Transverse colon (tissue), 4 donors: Measurements from ENCODE around the gene MAST4. TPM values are rescaled to one million over a fixed set of nuclear protein-coding genes. Genes with fewer than 3 reads are reported as not detected.

Experiments
- DNase-seq: peaks from one replicate; pipeline ENCODE4 v3.0.0-alpha.2; 2019
- H3K27ac ChIP-seq, 4 donors: fragments of 200-600 bp; sonication (generic); 2 replicates each; pipeline ENCODE4 v1.5.1; 2016 to 2018; ENCODE audit warnings: inconsistent platforms in 4 of 4
- H3K27me3 ChIP-seq: fragments of 200-600 bp; sonication (generic); 2 replicates; pipeline ENCODE4 v1.5.1; 2017; ENCODE audit warnings: inconsistent platforms
- H3K36me3 ChIP-seq, 4 donors: fragments of 200-600 bp; sonication (generic); 2 replicates each; pipeline ENCODE4 v1.5.1; 2017 to 2019; ENCODE audit warnings: inconsistent platforms in 4 of 4
- H3K4me1 ChIP-seq, 4 donors: fragments of 200-600 bp; sonication (generic); 2 replicates each; pipeline ENCODE4 v1.5.1; 2017 to 2020; ENCODE audit warnings: inconsistent platforms in 4 of 4
- H3K4me3 ChIP-seq, 4 donors: fragments of 200-600 bp; sonication (generic); 1 replicate in 1 of 4; 2 replicates in 3 of 4; pipeline versions ENCODE4 v1.5.1 to v1.6.1; 2017 to 2019; ENCODE audit warnings: inconsistent platforms in 4 of 4
- H3K9me3 ChIP-seq, 2 donors: fragments of 200-600 bp; sonication (generic); 2 replicates each; pipeline ENCODE4 v1.5.1; 2017 to 2019; ENCODE audit warnings: inconsistent platforms in 2 of 2
- EP300 ChIP-seq: sonication (generic); formaldehyde crosslinking; IDR thresholded peaks from one replicate; pipeline ENCODE4 v1.6.1; 2017; ENCODE audit warnings: antibody characterized with exemption, low read depth
- POLR2A ChIP-seq: fragments of 450-650 bp; IDR thresholded peaks from one replicate; pipeline ENCODE4 v1.6.1; 2016; ENCODE audit warnings: antibody characterized with exemption, mild to moderate bottlenecking, moderate library complexity
- POLR2AphosphoS5 ChIP-seq, 3 donors: sonication (generic); formaldehyde crosslinking; IDR thresholded peaks; one replicate each; pipeline ENCODE4 v1.6.1; 2016; ENCODE audit warnings: antibody characterized with exemption in 3 of 3
- WGBS, 2 donors: methylation state at CpG; one replicate each; pipeline ENCODE4 v1.1.5; 2018; ENCODE audit warnings: low coverage in 1 of 2; 5-methylcytosine and 5-hydroxymethylcytosine counted together
- in situ Hi-C, 4 donors: fragments of 200-750 bp; cut with MboI; loops; one replicate each; pipeline versions ENCODE4 v1.15.0 to v1.15.1; 2017; ENCODE audit warnings: low sequenced_read_pairs in 3 of 4, low pct_ligation_motif_present in 1 of 4, low pct_unique_long_range_greater_than_20kb in 1 of 4
- intact Hi-C: fragments of 100-400 bp; cut with DNase I; formaldehyde crosslinking; loops from one replicate; pipeline ENCODE4 v1.15.1; 2023; ENCODE audit warnings: low total_unique reads
- total RNA-seq, 4 donors: library from RNA; depleted of rRNA; stranded (reverse); fragments of >200 nt; gene quantifications; one replicate each; pipeline ENCODE4 v1.1.0, GENCODE V29; 2016
- TF ChIP-seq, protein P1 (sequence below), 5 experiments: fragments of 200-600 bp in 3 of 5; fragments of 450-650 bp in 2 of 5; sonication (generic) in 3 of 5; IDR thresholded peaks; 1 replicate in 2 of 5; 2 replicates in 3 of 5; pipeline ENCODE4 v1.5.1; 2016 to 2017; ENCODE audit warnings: antibody characterized with exemption in 5 of 5, inconsistent platforms in 3 of 5, mild to moderate bottlenecking in 2 of 5, moderate library complexity in 1 of 5

Gene MAST4
- total RNA-seq, 4 donors from 2014 or later: 20.3 to 46.8 (median 35.4) TPM

GRCh38 chr5:66903709-66904108 lies 307.5 kb downstream of the MAST4 start:
- Histone ChIP-seq H3K27ac (peak overlapping the region in 2 of 4 donors; percentile 51 to 66), H3K4me1 (peaks cover 0 to 5% (median 0%) of the 10 kb centered on the region in 4 donors), H3K9me3 (no peaks in the 10 kb centered on the region), H3K4me3 (no peak overlapping the region), H3K36me3 (no peaks in the 10 kb centered on the region), H3K27me3 (no peaks in the 10 kb centered on the region)
- 68 to 82% methylated on average over 2 to 3 of the region's 3 CpGs for WGBS, 2 donors
- in situ Hi-C loops: no loop called here
- no peak for TF ChIP-seq POLR2AphosphoS5 (IDR thresholded peaks at IDR 0.05)
- TF ChIP-seq, protein P1, sequence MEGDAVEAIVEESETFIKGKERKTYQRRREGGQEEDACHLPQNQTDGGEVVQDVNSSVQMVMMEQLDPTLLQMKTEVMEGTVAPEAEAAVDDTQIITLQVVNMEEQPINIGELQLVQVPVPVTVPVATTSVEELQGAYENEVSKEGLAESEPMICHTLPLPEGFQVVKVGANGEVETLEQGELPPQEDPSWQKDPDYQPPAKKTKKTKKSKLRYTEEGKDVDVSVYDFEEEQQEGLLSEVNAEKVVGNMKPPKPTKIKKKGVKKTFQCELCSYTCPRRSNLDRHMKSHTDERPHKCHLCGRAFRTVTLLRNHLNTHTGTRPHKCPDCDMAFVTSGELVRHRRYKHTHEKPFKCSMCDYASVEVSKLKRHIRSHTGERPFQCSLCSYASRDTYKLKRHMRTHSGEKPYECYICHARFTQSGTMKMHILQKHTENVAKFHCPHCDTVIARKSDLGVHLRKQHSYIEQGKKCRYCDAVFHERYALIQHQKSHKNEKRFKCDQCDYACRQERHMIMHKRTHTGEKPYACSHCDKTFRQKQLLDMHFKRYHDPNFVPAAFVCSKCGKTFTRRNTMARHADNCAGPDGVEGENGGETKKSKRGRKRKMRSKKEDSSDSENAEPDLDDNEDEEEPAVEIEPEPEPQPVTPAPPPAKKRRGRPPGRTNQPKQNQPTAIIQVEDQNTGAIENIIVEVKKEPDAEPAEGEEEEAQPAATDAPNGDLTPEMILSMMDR (IDR thresholded peaks at IDR 0.05): no peak
- TF ChIP-seq POLR2A: no peak
- TF ChIP-seq EP300: no peak
- intact Hi-C loops: no loop called here
- no peak for DNase-seq

GRCh38 chr5:66904189-66904588 lies 308.0 kb downstream of the MAST4 start:
- no peak for DNase-seq
- intact Hi-C loops (no loop called here), in situ Hi-C loops (no loop called here)
- Histone ChIP-seq H3K27me3 (no peaks in the 10 kb centered on the region), H3K4me3 (no peak overlapping the region), H3K9me3 (no peaks in the 10 kb centered on the region), H3K36me3 (no peaks in the 10 kb centered on the region), H3K4me1 (peaks cover 0 to 5% (median 0%) of the 10 kb centered on the region in 4 donors), H3K27ac (peak overlapping the region in 3 of 4 donors; percentile 26 to 66 (median 51))
- WGBS, 2 donors: 40 to 60% methylated on average over 1 to 3 of the region's 3 CpGs
- TF ChIP-seq EP300 (no peak), POLR2A (no peak), POLR2AphosphoS5 (IDR thresholded peaks at IDR 0.05) (no peak)
- TF ChIP-seq, protein P1 (IDR thresholded peaks at IDR 0.05): no peak

GRCh38 chr5:66906021-66906420 lies 309.8 kb downstream of the MAST4 start:
- in situ Hi-C loops (no loop called here), intact Hi-C loops (no loop called here)
- 81 to 87% methylated on average over 3 of the region's 3 CpGs for WGBS, 2 donors
- H3K4me1 ChIP-seq: peaks cover 0 to 5% (median 0%) of the 10 kb centered on the region in 4 donors
- TF ChIP-seq, protein P1 (IDR thresholded peaks at IDR 0.05): no peak
- TF ChIP-seq POLR2AphosphoS5 (IDR thresholded peaks at IDR 0.05) (no peak), EP300 (no peak), POLR2A (no peak)
- H3K9me3 ChIP-seq: no peaks in the 10 kb centered on the region
- no peaks in the 10 kb centered on the region for H3K27me3 ChIP-seq
- no peaks in the 10 kb centered on the region for H3K36me3 ChIP-seq
- DNase-seq: no peak
- H3K27ac ChIP-seq: no peak overlapping the region
- H3K4me3 ChIP-seq: no peak overlapping the region

GRCh38 chr5:66908230-66908629 lies 312.0 kb downstream of the MAST4 start:
- in situ Hi-C loops: no loop called here

More at GRCh38 chr5:66908230-66908629, 312.0 kb downstream of the MAST4 start:
- H3K9me3 ChIP-seq: no peaks in the 10 kb centered on the region
- H3K4me1 ChIP-seq: peaks cover 0 to 5% (median 0%) of the 10 kb centered on the region in 4 donors
- H3K27ac ChIP-seq: no peak overlapping the region
- 43 to 100% methylated on average over 1 of the region's 1 CpG for WGBS, 2 donors
- intact Hi-C loops: no loop called here
- DNase-seq: no peak
- no peaks in the 10 kb centered on the region for H3K27me3 ChIP-seq
- no peak for TF ChIP-seq POLR2A
- TF ChIP-seq POLR2AphosphoS5 (IDR thresholded peaks at IDR 0.05): no peak
- TF ChIP-seq, protein P1 (IDR thresholded peaks at IDR 0.05): no peak
- no peak for TF ChIP-seq EP300
- H3K4me3 ChIP-seq: no peak overlapping the region
- H3K36me3 ChIP-seq: no peaks in the 10 kb centered on the region
